SK-N-SH (cell line): ENCODE results near the gene CMTM2. TPM values are rescaled to one million over a fixed set of nuclear protein-coding genes. Genes with fewer than 3 reads are reported as not detected.
A peak's percentile ranks its signal among the peaks of the same experiment; 100 is the strongest.

ENCODE experiments used
- CTCF ChIA-PET: fragments of 300-600, 350-600 bp; formaldehyde crosslinking; extraction: SDS; loops from one replicate; lab custom pipeline; 2021; lab: Yijun Ruan, JAX
- POLR2A ChIA-PET: fragments of 350-600 bp; sonication (Branson Sonifier 250); formaldehyde crosslinking; extraction: SDS; loops from one replicate; lab custom pipeline; 2020; ENCODE audit warnings: antibody characterized with exemption, inconsistent platforms; lab: Yijun Ruan, JAX
- DNase-seq: peaks from one replicate; pipeline ENCODE4 v3.0.0; 2012
- H2AFZ ChIP-seq: fragments of 200-600 bp; sonication (generic); 2 replicates; pipeline ENCODE4 v1.8.1; 2016; ENCODE audit warnings: antibody characterized with exemption, mild to moderate bottlenecking, low read depth
- H3F3A ChIP-seq: fragments of 200-600 bp; sonication (generic); replicated peaks from 2 replicates; pipeline ENCODE3; 2016; ENCODE audit warnings: antibody characterized with exemption, mild to moderate bottlenecking; ENCODE audit not compliant: insufficient read depth
- H3K27ac ChIP-seq, 2 experiments: fragments of 200-500 bp in 1 of 2; fragments of 200-600 bp in 1 of 2; sonication (Bioruptor generic) in 1 of 2; sonication (generic), shearing (Covaris generic) in 1 of 2; 2 replicates each; pipeline versions ENCODE4 v1.5.1 to v1.6.1; 2014 to 2016; ENCODE audit warnings: low read depth in 2 of 2, inconsistent platforms in 1 of 2, low read length in 1 of 2, mild to moderate bottlenecking in 1 of 2, mixed read lengths in 1 of 2
- H3K27me3 ChIP-seq: fragments of 200-600 bp; sonication (generic), shearing (Covaris generic); 2 replicates; pipeline ENCODE4 v1.6.1; 2016; ENCODE audit warnings: mixed run types; ENCODE audit not compliant: insufficient read depth
- H3K36me3 ChIP-seq, 2 experiments: fragments of 200-500 bp in 1 of 2; fragments of 200-600 bp in 1 of 2; sonication (Bioruptor generic) in 1 of 2; sonication (generic) in 1 of 2; replicated peaks in 1 of 2; 2 replicates each; pipeline versions ENCODE3 to v1.5.1; 2014 to 2016; ENCODE audit warnings: low read length in 1 of 2, mild to moderate bottlenecking in 1 of 2; ENCODE audit not compliant: insufficient read depth in 2 of 2, control insufficient read depth in 1 of 2
- H3K4me1 ChIP-seq, 2 experiments: fragments of 200-500 bp in 1 of 2; fragments of 200-600 bp in 1 of 2; sonication (Bioruptor generic) in 1 of 2; sonication (generic), shearing (Covaris generic) in 1 of 2; 2 replicates each; pipeline versions ENCODE4 v1.5.1 to v1.6.1; 2014 to 2016; ENCODE audit warnings: low read depth in 1 of 2, low read length in 1 of 2, mixed run types in 1 of 2; ENCODE audit not compliant: insufficient read depth in 2 of 2, control insufficient read depth in 1 of 2
- H3K4me2 ChIP-seq: fragments of 200-600 bp; sonication (generic), shearing (Covaris generic); 2 replicates; pipeline ENCODE4 v1.6.1; 2017; ENCODE audit warnings: mixed run types
- H3K4me3 ChIP-seq, 2 experiments: fragments of 200-500 bp in 1 of 2; fragments of 200-600 bp in 1 of 2; sonication (Bioruptor generic) in 1 of 2; sonication (generic), shearing (Covaris generic) in 1 of 2; 2 replicates each; pipeline versions ENCODE4 v1.5.1 to v1.8.1; 2014 to 2016; ENCODE audit warnings: low read depth in 2 of 2, inconsistent platforms in 1 of 2, low read length in 1 of 2, mild to moderate bottlenecking in 1 of 2, mixed read lengths in 1 of 2, moderate library complexity in 1 of 2
- H3K79me2 ChIP-seq: fragments of 200-600 bp; sonication (generic); 2 replicates; pipeline ENCODE4 v1.8.1; 2017; ENCODE audit warnings: mild to moderate bottlenecking; ENCODE audit not compliant: insufficient read depth
- H3K9ac ChIP-seq: fragments of 200-600 bp; sonication (generic); 2 replicates; pipeline ENCODE4 v1.6.1; 2017; ENCODE audit warnings: mixed run types
- H3K9me2 ChIP-seq: fragments of 200-600 bp; sonication (generic); 2 replicates; pipeline ENCODE4 v1.6.1; 2017; ENCODE audit warnings: mixed run types
- H3K9me3 ChIP-seq: fragments of 200-600 bp; sonication (generic); 2 replicates; pipeline ENCODE4 v1.6.1; 2017; ENCODE audit warnings: mixed run types, mild to moderate bottlenecking, moderate library complexity
- H4K20me1 ChIP-seq: fragments of 200-600 bp; sonication (generic); 2 replicates; pipeline ENCODE4 v1.6.1; 2017; ENCODE audit warnings: mild to moderate bottlenecking, mixed run types; ENCODE audit not compliant: insufficient read depth
- EP300 ChIP-seq, 2 experiments: IDR thresholded peaks; 2 replicates each; pipeline versions ENCODE4 v1.4.0 to v1.6.1; 2012; ENCODE audit warnings: borderline replicate concordance in 1 of 2, low read depth in 1 of 2, low read length in 1 of 2
- EZH2phosphoT487 ChIP-seq: fragments of 200-600 bp; sonication (generic); IDR thresholded peaks from 2 replicates; pipeline ENCODE4 v1.6.1; 2017; ENCODE audit warnings: low read depth, mixed run types, mild to moderate bottlenecking, antibody characterized with exemption, moderate library complexity, borderline replicate concordance
- GABPA ChIP-seq: IDR thresholded peaks from 2 replicates; pipeline ENCODE4 v1.4.0; 2012; ENCODE audit warnings: low read depth, mild to moderate bottlenecking
- RAD21 ChIP-seq: IDR thresholded peaks from 2 replicates; pipeline ENCODE4 v1.6.1; 2012; ENCODE audit warnings: mild to moderate bottlenecking, low read length
- REST ChIP-seq: IDR thresholded peaks from 2 replicates; pipeline ENCODE4 v1.6.1; 2012; ENCODE audit warnings: mild to moderate bottlenecking, low read depth, low read length, moderate library complexity
- TEAD4 ChIP-seq: IDR thresholded peaks from 2 replicates; pipeline ENCODE4 v1.4.0; 2012; ENCODE audit warnings: mild to moderate bottlenecking, borderline replicate concordance; ENCODE audit not compliant: insufficient read depth
- USF1 ChIP-seq: IDR thresholded peaks from 2 replicates; pipeline ENCODE4 v1.4.0; 2012; ENCODE audit warnings: low read depth, borderline replicate concordance
- WGBS: methylation state at CpG from one replicate; pipeline ENCODE4 v1.1.6; 2017; ENCODE audit warnings: low lambda C conversion rate; 5-methylcytosine and 5-hydroxymethylcytosine counted together
- polyA plus RNA-seq, 3 experiments: library from polyadenylated mRNA; depleted of rRNA; stranded (reverse); fragments of >200 nt; gene quantifications; 2 replicates each; pipeline ENCODE4 v1.2.3, GENCODE V29; 2012
- TF ChIP-seq, protein P1 (sequence below): IDR thresholded peaks from 2 replicates; pipeline ENCODE4 v1.4.0; 2012; ENCODE audit warnings: low read depth, borderline replicate concordance
- TF ChIP-seq, protein P2 (sequence below): IDR thresholded peaks from 2 replicates; pipeline ENCODE4 v1.4.0; 2012; ENCODE audit warnings: low read depth

The CMTM2 gene
- polyA plus RNA-seq, 1 of the 3 experiments (the other 2 are of a cell fraction), result not detected

GRCh38 chr16:66618588-66619375 is 39.5 kb downstream of the CMTM2 start (continued):
- no peak for TF ChIP-seq REST

DNA sequence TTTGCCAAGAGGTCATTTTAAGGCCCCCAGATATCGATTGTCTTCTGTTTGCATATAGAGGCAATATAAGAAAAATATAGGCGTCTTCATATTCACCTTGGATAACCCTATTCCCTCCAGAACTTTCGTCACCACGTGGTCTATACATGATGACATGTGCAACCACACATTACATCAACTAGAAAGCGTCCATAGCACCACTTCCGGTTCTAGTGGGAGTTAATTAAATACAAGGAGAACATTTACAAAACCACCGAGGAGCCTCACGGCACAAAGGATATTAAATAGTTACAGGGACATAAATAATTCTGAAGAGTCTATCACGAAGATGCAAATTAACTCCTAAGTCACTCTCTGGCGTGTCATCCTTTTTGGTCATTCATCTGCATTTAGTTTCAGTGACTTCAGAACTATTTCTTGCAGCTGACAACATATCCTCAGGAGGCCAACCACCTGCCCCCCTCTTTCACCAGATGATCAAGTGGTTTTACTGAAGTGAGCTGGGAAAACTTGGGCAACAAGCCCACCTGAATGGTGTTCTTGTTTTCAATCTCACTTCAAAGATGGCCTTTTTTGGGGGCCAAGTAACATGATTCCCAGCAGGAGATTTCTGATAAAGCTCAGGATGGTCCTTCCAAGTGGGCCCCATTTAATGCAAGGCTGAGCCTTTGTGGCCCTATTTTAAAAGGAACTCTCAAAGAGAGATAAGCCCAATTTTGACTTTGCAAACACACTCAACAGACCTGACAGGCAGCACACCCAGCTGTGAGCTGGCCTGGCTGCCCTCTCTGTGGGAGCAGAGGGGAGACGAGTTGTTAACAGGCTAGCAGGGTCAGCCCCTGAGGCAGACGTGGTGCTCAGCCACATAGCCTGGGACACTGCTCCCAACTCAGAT is 40.5 kb downstream of the CMTM2 start:
- CTCF ChIA-PET, result interaction anchor here (0.6 to 5.1 kb wide), 8 partner anchors 8 to 248 kb away, joined by 3 to 44 read pairs (median 4); no protein-coding TSS in a partner anchor

More for the DNA sequence above, 40.5 kb downstream of the CMTM2 start:
- no peak overlapping the region for H3K4me3 ChIP-seq
- TF ChIP-seq EZH2phosphoT487 (no peak), RAD21 (no peak), GABPA (no peak), EP300 (IDR thresholded peaks at IDR 0.05; ENCODE audit: borderline replicate concordance in 1 of 2, low read depth in 1 of 2, low read length in 1 of 2) (no peak), USF1 (no peak), TEAD4 (no peak)
- TF ChIP-seq, protein P1, sequence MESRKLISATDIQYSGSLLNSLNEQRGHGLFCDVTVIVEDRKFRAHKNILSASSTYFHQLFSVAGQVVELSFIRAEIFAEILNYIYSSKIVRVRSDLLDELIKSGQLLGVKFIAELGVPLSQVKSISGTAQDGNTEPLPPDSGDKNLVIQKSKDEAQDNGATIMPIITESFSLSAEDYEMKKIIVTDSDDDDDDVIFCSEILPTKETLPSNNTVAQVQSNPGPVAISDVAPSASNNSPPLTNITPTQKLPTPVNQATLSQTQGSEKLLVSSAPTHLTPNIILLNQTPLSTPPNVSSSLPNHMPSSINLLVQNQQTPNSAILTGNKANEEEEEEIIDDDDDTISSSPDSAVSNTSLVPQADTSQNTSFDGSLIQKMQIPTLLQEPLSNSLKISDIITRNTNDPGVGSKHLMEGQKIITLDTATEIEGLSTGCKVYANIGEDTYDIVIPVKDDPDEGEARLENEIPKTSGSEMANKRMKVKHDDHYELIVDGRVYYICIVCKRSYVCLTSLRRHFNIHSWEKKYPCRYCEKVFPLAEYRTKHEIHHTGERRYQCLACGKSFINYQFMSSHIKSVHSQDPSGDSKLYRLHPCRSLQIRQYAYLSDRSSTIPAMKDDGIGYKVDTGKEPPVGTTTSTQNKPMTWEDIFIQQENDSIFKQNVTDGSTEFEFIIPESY, result no peak
- TF ChIP-seq, protein P2, sequence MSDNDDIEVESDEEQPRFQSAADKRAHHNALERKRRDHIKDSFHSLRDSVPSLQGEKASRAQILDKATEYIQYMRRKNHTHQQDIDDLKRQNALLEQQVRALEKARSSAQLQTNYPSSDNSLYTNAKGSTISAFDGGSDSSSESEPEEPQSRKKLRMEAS, result no peak
- WGBS, result 86% methylated on average over 12 of the region's 12 CpGs
- H3F3A ChIP-seq, result peaks cover 24% of the 10 kb centered on the region
- H2AFZ ChIP-seq, result no peak overlapping the region
- H3K27me3 ChIP-seq, result no peaks in the 10 kb centered on the region
- H3K27ac ChIP-seq, result peak overlapping the region in 1 of 2 experiments; percentile 84; a peak in 3 of 4 replicates
- peaks cover 18 to 41% of the 10 kb centered on the region in 2 experiments for H3K4me1 ChIP-seq
- POLR2A ChIA-PET, result interaction anchor here (0.6 kb wide), 1 partner anchor 261 kb away, joined by 3 read pairs; the partner anchor contains the start of gene PDP2
- DNase-seq, result no peak
- 0 out of 2 replicates have a peak overlapping the region, but pooled peaks have one; percentile 54 for H3K4me2 ChIP-seq
- no peak overlapping the region for H3K9ac ChIP-seq
- no peaks in the 10 kb centered on the region for H4K20me1 ChIP-seq
- no peaks in the 10 kb centered on the region for H3K9me3 ChIP-seq
- H3K36me3 ChIP-seq, result peaks cover 0 to 17% of the 10 kb centered on the region in 2 experiments
- no peaks in the 10 kb centered on the region for H3K9me2 ChIP-seq
- no peaks in the 10 kb centered on the region for H3K79me2 ChIP-seq
